HG02870 (cell line): ENCODE measurements around the gene PCDHGB1.
"Not testable (repeated sequence)": the region's sequence is repeated elsewhere in the genome, so short reads cannot be mapped to it uniquely, and the experiment has no call there.

ENCODE experiments used
- ATAC-seq: cut with Tn5 transposase; IDR thresholded peaks from one replicate; pipeline ENCODE4 v1.9.1; 2021; ENCODE audit warnings: mild to moderate bottlenecking, moderate library complexity; ENCODE audit not compliant: unreplicated experiment

PCDHGB1 gene

DNA sequence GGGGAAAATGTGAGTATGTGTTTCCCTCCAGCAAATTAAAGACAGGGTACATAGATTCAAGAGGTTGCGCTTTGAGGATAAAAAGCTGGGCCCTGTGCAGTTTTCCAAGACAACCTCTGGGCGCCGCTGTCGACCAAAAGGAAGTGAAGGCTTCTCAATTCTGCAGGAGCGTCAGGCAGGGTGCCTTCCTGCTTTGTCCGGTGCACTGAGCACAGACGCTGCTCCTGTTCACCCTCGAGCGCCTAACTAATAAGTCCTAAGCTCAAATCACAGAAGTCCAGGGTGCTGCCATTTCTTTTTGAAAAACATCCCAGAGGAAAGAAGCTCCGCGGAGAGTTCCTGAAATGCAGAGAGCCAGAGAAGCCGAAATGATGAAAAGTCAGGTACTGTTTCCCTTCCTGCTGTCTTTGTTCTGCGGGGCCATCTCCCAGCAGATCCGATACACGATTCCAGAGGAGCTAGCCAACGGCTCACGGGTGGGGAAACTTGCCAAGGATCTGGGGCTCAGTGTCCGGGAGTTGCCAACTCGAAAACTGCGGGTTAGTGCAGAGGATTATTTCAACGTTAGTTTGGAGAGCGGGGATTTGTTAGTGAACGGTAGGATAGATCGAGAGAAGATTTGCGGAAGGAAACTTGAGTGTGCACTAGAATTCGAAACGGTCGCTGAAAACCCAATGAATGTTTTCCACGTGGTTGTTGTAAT is at the start of gene PCDHGB1:
Gene PCDHGB1, plus strand, starts transcription at position 183 of the 703 bp plus-strand sequence. Its CDS starts 162 bp downstream, at position 345.
- no peak for ATAC-seq

DNA sequence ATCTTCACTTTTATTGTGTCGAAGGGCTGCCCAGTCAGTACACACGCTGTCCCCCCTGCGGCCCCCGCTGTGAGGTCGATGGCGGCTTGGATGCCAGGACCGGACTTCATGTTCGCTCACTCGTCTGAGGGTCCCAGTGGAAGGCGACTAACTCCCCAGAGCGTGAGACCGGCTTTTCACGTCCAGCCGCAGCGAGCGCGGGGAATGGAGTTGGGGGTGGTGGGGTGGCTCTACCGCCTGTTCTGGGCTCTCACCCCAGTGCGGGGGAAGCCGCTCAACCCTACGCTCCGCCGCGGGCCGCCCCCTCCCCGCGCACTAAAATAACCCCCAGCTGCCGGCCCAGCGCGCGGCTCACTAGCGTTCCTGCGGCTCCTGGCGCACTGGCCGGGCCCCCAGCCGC is 46.1 kb upstream of the PCDHGB1 start, which contains the start of gene SLC25A2:
Gene SLC25A2, minus strand, starts transcription at position 294 of the 400 bp plus-strand sequence. Its CDS starts 184 bp downstream, at position 110.
- ATAC-seq: no peak

DNA sequence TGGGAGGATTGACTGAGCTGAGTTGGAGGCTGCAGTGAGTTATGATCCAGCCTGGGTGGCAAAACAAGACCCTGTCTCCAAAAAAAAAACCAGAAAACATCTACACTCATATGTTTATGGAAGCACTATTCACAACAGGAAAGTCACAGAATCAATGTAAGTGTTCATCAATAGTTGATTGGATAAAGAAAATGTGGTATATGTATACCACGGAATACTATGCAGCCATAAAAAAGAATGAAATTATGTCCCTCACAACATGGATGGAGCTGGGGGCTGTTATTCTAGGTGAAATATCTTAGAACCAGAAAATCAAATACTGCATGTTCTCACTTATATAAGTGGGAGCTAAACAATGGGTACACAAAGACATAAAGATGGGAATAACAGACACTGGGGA is 43.3 kb upstream of the PCDHGB1 start:
- ATAC-seq: no peak

DNA sequence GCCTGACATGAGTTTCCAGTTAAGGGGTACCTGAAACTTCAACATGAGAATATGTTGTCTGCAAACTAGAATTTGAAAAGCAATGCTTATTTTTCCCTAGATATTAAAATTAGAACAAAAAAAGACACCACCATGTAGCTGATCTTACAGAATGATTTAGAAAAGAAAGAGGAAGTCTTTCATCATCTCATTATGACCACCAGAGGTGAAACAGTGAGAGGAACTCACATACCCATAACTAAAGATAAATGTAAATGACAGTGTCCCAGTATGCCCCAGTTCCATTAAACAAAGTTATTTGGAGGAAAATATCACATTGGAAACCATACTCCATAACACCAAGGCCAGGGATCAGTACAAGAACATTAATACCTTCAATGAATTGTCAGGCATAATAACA is 36.2 kb upstream of the PCDHGB1 start:
- ATAC-seq: no peak

DNA sequence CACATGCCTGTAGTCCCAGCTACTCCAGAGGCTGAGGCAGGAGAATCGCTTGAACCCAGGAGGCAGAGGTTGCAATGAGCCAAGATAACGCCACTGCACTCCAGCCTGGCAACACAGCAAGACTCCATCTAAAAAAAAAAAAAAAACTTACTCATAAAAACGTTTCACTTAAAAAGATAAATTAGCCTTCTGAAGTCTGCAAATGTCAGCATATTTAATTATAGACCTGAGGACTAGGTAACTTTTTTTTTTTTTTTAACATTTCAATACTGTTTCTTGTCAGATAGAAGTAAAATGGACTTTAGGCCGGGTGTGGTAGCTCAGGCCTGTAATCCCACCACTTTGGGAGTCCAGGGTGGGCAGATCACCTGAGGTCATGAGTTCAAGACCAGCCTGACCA is 32.9 kb upstream of the PCDHGB1 start:
- ATAC-seq: not testable (repeated sequence)

DNA sequence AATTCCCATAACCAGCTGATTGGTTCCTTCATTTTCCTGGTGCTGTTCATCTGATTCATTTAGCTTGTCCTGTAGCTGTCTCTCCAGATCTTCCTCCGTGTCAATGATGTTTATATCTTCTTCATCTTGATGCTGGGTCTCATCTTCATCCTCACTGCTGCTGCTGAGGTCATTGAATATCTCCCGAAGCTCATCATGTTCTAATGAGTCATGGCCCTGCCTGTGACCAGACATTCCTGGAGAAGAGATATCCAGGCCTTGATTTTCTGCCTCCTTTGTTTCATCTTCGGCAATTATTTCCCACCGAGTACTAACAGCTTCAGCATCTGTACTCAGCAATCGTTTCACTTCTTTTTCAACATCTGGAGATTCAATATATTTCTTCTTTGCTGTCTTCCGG is 30.7 kb upstream of the PCDHGB1 start:
- ATAC-seq: no peak

DNA sequence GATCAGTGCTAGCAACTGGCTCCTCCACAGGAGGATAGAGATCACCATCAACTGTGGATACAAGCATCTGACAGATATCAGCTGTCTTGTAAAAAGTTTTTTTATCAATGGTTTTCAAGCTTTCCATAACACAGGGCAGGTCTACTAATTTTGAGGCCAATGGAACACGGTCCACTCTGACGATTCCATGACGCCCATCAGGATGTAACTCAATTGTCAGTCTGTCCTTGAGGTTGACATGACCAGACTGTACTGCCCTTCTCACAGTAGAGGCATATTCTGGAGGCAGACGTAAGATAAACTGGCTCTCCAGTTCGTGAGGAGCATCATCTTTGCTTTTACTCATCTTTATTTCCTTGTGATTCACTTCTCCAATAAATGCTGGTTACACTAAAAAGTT is 30.2 kb upstream of the PCDHGB1 start:
- ATAC-seq: no peak

DNA sequence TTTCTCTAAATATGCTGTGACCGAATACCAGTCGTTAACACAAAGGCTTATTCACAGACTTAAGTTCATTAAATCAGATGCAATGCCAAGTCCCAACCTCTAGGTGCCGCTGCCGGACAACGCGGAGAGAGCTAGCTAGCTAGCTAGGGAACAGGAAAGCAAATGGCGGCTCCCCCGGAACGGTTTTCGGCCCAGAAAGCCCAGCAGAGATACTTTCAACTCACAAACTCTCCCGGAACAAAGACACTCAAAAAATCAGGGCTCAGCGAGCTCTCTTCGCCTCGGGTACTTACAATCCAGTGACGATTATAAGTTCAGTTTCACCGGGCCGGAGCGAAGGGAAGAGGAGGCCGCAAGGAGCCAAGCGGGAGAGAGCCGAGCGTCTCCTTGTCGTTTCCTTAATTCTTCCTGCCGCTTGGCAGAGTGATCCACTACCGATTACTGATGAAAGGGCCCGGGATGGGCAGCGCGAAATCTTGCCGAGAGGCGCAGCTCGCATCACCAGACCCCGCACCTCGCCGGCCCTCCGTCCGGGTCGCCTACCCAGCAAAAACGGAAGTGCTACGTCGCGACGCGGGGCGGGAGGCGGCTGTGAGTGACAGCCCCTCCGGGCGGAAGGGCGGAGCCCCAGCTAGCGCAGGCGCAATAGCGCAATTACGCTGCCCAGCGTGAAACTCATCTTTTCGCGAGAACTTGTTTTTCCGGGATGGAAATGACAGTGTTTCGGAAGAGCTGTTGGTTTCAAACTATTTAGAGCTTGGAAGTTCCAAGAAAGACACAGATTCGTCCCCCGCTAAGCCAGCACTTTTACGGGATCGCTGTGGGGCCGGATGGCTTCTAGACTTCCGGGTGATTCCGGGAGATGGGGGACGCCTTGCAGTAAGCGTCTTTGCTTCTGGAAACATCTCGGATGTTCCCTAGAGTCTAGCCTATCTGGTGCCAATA is 29.4 kb upstream of the PCDHGB1 start, which contains the start of gene TAF7:
Gene TAF7, minus strand, starts transcription at position 560 of the 945 bp plus-strand sequence. CDS start 740 bp downstream, outside the sequence.
- ATAC-seq: peak; percentile 86

DNA sequence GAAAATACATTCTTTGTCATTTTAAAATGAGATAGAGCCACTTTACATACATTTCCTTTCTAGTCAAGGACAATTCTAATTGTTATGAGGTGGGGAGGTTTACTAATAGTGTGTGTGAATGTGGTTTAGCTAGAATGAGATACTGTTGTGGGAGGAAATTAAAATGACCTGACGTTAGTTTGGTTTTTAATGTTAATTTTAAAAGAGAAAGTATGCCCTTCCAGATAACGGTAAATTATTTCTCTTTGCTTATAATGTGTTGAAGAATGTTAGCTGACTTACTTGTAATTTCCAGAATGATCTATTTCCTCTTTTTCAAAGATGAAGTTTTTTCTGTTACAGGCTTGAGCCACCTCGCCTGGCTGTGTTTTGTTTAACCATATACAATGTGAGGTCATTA is 27.6 kb upstream of the PCDHGB1 start:
- no peak for ATAC-seq

DNA sequence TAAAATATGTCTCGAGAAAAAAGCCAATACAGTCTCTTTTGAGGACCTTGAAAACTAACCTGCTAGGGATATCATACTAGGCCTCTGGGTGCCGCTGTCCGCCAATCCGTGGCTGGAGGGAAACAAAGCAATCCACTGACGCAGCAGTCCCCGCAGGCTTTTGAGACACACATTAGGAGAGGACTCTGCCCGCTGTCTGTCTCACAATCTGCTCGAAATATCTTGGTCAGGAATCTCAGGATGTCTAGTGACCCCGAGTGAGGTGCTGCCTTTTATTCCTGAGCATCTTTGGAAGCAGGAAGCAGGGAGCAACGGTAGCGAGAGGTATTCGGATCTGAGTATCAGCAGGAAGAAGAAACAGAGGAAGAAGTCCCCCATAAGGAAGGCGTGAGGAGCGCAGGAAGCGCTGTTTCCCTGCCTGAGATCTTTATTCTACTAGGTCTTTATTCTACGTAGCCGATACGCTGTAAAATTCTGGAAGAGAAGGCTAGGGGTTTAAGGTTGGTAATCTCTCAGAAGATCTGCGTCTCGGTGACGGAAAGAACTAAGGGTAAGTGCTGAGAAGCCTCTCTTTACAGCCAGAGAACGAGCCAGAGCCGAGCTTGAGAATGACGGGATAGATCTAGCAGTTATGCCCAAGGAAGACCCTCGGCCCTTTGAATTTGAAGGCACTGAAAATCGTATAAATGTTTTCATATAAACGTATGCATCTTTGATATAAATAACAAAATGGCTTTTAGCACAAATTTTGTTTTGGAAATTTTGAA is 23.6 kb upstream of the PCDHGB1 start:
- ATAC-seq: peak; percentile 72

DNA sequence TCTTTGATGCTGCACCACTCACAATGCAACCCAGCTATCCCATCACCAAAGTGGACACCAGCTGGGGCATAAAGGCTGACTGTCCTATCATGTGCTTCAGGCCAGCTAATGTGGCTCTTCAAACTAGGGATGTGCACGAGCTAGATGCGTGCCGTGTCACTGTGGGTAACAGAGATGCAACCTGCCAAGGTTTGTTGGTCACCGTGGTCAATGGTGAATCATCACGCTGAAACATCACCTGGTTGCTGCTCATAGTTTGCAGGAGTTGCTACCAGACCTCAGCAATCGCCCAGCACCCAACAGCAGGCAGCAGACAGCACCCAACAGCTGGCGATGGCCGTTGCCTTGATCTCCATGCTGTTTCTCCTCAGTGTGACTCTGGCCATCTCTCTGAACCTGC is 21.7 kb upstream of the PCDHGB1 start:
- no peak for ATAC-seq

DNA sequence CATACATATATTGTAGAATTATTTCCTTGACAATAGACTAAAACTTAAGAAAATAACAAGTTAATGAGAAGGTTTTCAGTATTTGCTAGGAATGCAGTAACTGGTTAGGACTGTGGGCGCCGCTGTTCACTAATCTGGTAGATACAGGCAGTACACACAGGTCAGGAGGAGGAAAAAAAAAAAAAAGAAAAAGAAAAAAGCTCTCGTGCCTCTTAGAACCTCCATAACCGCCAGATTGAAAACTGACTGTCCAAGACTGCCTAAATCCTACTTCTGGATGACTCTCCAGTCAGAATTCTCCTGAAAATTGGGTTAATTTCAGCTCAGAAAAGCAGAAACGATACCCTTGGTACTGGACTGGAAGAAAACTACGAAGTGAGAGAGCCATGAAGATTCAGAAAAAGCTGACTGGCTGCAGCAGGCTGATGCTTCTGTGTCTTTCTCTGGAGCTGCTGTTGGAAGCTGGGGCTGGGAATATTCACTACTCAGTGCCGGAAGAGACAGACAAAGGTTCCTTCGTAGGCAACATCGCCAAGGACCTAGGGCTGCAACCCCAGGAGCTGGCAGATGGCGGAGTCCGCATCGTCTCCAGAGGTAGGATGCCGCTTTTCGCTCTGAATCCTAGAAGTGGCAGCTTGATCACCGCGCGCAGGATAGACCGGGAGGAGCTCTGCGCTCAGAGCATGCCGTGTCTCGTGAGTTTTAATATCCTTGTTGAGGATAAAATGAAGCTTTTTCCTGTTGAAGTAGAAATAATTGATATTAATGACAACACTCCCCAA is 19.4 kb upstream of the PCDHGB1 start, which contains the start of gene PCDHGA1:
Gene PCDHGA1, plus strand, starts transcription at position 216 of the 782 bp plus-strand sequence.
- peak; percentile 53 for ATAC-seq

DNA sequence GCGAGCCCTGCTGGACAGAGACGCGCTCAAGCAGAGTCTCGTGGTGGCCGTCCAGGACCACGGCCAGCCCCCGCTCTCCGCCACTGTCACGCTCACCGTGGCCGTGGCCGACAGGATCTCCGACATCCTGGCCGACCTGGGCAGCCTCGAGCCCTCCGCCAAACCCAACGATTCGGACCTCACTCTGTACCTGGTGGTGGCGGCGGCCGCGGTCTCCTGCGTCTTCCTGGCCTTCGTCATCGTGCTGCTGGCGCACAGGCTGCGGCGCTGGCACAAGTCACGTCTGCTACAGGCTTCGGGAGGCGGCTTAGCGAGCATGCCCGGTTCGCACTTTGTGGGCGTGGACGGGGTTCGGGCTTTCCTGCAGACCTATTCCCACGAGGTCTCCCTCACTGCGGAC is 17.3 kb upstream of the PCDHGB1 start:
- not testable (repeated sequence) for ATAC-seq

DNA sequence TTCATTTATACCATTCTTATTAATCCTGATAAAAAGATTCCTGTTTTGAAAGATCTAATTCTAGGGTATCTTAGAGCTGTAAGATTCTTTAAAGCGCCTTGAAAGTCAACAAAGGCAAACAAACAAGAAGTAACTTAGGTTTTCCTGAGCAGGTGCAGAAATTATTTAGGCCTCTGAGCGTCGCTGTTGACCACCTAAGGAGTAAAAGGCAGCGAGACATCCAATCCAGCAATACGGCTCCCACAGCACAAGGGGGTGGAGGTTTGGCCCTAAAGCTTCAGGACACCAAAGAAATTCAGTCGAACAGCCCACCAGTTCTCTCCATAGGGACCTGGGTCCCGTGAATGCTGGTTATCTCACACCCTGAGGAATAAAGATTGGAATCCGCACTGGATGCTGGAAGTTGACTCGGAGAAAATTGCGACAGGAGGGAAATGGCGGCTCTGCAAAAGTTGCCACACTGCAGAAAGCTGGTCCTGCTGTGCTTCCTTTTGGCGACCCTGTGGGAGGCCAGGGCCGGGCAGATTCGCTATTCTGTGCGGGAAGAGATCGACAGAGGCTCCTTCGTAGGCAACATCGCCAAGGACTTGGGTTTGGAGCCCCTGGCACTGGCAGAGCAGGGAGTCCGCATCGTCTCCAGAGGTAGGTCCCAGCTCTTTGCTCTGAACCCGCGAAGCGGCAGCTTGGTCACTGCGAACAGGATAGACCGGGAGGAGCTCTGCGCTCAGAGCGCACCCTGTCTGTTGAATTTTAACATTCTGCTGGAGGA is 11.2 kb upstream of the PCDHGB1 start, which contains the start of gene PCDHGA2:
Gene PCDHGA2, plus strand, starts transcription at position 223 of the 769 bp plus-strand sequence.
- no peak for ATAC-seq

DNA sequence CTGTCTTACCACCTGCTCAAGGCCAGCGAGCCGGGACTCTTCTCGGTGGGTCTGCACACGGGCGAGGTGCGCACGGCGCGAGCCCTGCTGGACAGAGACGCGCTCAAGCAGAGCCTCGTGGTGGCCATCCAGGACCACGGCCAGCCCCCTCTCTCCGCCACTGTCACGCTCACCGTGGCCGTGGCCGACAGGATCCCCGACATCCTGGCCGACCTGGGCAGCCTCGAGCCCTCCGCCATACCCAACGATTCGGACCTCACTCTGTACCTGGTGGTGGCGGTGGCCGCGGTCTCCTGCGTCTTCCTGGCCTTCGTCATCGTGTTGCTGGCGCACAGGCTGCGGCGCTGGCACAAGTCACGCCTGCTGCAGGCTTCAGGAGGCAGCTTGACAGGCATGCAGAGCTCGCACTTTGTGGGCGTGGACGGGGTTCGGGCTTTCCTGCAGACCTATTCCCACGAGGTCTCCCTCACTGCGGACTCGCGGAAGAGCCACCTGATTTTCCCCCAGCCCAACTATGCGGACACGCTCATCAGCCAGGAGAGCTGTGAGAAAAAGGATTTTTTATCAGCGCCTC is 9.0 kb upstream of the PCDHGB1 start:
- not testable (repeated sequence) for ATAC-seq

DNA sequence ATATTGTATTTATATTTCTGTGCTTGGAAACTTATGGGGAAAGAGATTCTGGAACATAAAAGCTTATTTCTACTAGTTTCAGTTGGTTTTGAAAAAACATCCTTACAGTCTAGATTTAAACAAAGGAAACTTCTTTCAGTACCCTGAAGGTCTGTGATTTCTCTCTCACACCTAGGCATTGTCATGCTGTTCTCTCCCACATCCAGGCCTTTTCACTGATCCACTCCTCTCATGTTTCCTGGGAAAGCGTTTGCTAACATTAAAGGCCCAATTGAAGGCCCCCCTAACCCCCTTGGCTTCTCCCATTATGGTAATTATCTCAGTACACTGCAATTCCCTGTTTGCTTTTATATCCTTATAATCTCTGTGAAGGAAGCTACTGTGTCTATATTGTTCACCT is 7.1 kb upstream of the PCDHGB1 start:
- no peak for ATAC-seq

DNA sequence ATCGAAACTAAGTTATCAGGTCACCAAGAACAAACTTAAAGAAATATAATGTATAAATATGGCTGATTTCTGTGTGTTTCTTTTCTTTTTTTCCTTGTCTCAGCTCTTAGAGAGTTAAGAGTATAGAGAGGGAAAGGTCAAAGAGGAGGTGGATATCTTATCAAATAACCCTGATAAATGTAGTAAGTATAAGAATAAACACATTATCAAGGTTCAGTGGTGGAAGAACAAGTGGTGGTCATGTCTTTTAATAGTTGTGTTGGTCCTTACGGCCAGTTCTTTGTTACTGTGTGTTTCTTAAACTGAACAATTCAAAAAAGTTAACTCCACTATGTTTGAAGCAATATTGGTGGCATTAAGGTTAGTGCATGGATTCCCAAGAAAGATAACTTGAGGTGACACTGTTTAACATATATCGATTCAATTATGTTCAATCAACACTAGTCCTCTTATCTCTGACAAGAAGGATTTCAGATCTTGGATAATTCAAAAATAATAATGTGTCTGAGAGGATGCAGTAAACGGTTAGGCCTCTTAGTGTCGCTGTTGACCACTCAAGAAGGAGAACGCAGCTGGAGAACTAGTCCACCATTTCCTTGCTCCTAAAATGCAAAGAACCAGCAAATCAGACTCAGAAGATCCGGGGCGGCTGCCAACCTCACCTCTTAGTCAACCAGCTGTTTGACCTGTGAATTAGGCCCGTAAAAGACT is 6.5 kb upstream of the PCDHGB1 start, which contains the start of gene PCDHGA3:
Gene PCDHGA3, plus strand, starts transcription at position 588 of the 711 bp plus-strand sequence. CDS start 205 bp downstream, outside the sequence.
- no peak for ATAC-seq

DNA sequence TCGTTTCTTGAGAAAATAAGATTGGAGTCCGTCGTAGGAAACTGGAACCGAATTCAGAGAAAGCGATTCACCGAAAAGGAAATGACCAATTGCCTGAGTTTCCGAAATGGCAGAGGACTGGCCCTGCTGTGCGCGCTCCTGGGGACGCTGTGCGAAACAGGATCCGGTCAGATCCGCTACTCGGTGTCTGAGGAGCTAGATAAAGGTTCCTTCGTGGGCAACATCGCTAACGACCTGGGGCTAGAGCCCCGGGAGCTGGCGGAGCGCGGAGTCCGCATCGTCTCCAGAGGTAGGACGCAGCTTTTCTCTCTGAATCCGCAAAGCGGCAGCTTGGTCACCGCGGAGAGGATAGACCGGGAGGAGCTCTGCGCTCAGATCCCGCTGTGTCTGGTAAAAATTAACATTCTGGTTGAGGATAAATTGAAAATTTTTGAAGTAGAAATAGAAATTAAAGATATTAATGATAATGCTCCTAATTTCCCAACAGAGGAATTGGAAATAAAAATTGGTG is 5.9 kb upstream of the PCDHGB1 start:
- no peak for ATAC-seq
